ENCODE results near the gene COPS8.

Gene COPS8

GRCh38 chr2:237128845-237129592, 43.3 kb downstream of the COPS8 start:
- Histone ChIP-seq H3K9ac (ENCODE audit: low read length) (no peak overlapping the region), H3K9me3 (ENCODE audit: low read length) (no peaks in the 10 kb centered on the region), H4K20me1 (ENCODE audit: insufficient read depth, low read length) (no peaks in the 10 kb centered on the region), H3K4me3 (ENCODE audit: low read depth, low read length, poor library complexity, severe bottlenecking) (no peak overlapping the region), H3K9me2 (ENCODE audit: low read depth, low read length) (no peaks in the 10 kb centered on the region), H3K4me2 (ENCODE audit: low read length) (no peak overlapping the region), H3F3A (ENCODE audit: insufficient read depth, low read length) (no peaks in the 10 kb centered on the region), H2AFZ (ENCODE audit: low read length) (no peak overlapping the region), H3K79me2 (ENCODE audit: insufficient read depth, low read length) (no peaks in the 10 kb centered on the region), H3K27ac (ENCODE audit: low read depth, low read length, poor library complexity, severe bottlenecking) (no peak overlapping the region), H3K27me3 (ENCODE audit: insufficient read depth, low read length) (no peaks in the 10 kb centered on the region), H3K36me3 (ENCODE audit: insufficient read depth, low read length) (no peaks in the 10 kb centered on the region; the same call in 1 of the 2 replicates), H3K4me1 (ENCODE audit: insufficient read depth, low read length, severe bottlenecking) (no peaks in the 10 kb centered on the region)
- TF ChIP-seq CTCF (IDR thresholded peaks at IDR 0.05; ENCODE audit: low read length) (no peak), EZH2 (IDR thresholded peaks at IDR 0.05; ENCODE audit: borderline replicate concordance, low read length) (no peak)

- Histone ChIP-seq H3K9me3 (ENCODE audit: low read length) (no peaks in the 10 kb centered on the region), H2AFZ (ENCODE audit: low read length) (no peak overlapping the region), H3K79me2 (ENCODE audit: insufficient read depth, low read length) (no peaks in the 10 kb centered on the region)
Measured at GRCh38 chr2:237129625-237130263, 44.1 kb downstream of the COPS8 start.

More at GRCh38 chr2:237129625-237130263, 44.1 kb downstream of the COPS8 start:
- Histone ChIP-seq H3K9me2 (ENCODE audit: low read depth, low read length) (no peaks in the 10 kb centered on the region), H3F3A (ENCODE audit: insufficient read depth, low read length) (no peaks in the 10 kb centered on the region), H3K36me3 (ENCODE audit: insufficient read depth, low read length) (no peaks in the 10 kb centered on the region; the same call in 1 of the 2 replicates), H3K27ac (ENCODE audit: low read depth, low read length, poor library complexity, severe bottlenecking) (no peak overlapping the region), H3K4me3 (ENCODE audit: low read depth, low read length, poor library complexity, severe bottlenecking) (no peak overlapping the region), H3K4me1 (ENCODE audit: insufficient read depth, low read length, severe bottlenecking) (no peaks in the 10 kb centered on the region), H3K27me3 (ENCODE audit: insufficient read depth, low read length) (no peaks in the 10 kb centered on the region), H3K4me2 (ENCODE audit: low read length) (no peak overlapping the region), H3K9ac (ENCODE audit: low read length) (no peak overlapping the region), H4K20me1 (ENCODE audit: insufficient read depth, low read length) (no peaks in the 10 kb centered on the region)
- no peak for TF ChIP-seq EZH2 (IDR thresholded peaks at IDR 0.05; ENCODE audit: borderline replicate concordance, low read length)
- TF ChIP-seq CTCF (IDR thresholded peaks at IDR 0.05; ENCODE audit: low read length): no peak
